Choroid plexus epithelial cell (primary cell): ENCODE measurements around the gene FAM234A.

Source experiments
- DNase-seq: peaks from one replicate; pipeline ENCODE4 v3.0.0-alpha.2; 2010; ENCODE audit warnings: low read depth
- H3K4me3 ChIP-seq: 2 replicates; pipeline ENCODE4 v1.5.1; 2011; ENCODE audit warnings: low read depth, mild to moderate bottlenecking, control low read depth, low read length, moderate library complexity
- CTCF ChIP-seq: conservative IDR thresholded peaks from 2 replicates; pipeline ENCODE4 v1.5.1; 2011; ENCODE audit warnings: low read depth, mild to moderate bottlenecking, control low read depth, inconsistent platforms, low read length, moderate library complexity

The FAM234A gene

GRCh38 chr16:281660-282255 is 47.1 kb downstream of the FAM234A start:
- H3K4me3 ChIP-seq, result no peak overlapping the region
- DNase-seq, result no peak
- TF ChIP-seq CTCF, result no peak

DNA sequence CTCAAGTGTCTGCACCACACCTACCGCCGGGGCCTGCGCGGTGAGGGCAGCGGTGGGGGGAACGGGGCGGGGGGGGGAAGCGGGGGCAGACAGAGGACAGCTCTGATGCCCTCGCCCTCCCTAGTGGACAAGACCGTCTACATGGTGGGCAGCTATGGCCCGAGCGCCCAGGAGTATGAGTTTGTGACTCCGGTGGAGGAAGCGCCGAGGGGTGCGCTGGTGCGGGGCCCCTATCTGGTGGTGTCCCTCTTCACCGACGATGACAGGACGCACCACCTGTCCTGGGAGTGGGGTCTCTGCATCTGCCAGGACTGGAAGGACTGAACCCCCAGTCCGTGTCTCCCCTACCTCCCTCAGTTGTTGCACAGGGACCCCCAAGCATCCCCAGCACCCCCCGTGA is 47.9 kb downstream of the FAM234A start:
- no peak for TF ChIP-seq CTCF
- no peak overlapping the region for H3K4me3 ChIP-seq

DNA sequence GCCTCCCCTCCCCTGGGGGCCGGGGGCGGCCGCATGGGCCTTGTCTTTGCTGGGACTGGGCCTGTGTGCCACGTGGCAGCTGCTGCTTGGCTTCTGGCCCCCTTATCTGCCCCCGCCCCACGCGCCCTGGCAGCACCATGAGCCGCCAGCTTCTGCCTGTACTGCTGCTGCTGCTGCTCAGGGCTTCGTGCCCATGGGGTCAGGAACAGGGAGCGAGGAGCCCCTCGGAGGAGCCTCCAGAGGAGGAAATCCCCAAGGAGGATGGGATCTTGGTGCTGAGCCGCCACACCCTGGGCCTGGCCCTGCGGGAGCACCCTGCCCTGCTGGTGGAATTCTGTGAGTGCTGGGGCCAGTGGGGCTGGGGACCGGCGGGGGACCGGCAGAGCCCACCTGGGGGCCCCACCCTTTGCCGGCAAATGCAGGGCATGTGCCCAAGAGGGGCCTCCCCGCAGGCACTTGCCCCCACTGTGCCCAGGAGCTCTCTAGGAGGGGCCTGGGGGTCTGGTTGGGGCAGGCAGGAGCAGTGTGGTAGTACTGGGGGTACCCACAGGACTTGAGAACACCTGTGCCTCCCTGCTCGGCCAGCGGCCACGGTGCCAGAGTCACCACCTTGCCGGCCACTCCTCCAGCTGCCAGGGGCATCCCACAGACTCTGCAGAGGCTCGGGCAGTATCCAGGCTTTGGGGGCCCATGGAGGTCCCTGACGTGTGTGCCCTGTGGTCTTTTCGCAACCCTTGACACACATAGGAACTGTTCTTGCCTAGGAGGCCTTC is 48.6 kb downstream of the FAM234A start, which contains the start of gene PDIA2:
TSS of gene PDIA2 (plus strand) at position 132 of the 773 bp plus-strand sequence. CDS start at position 138, 6 bp downstream.
- H3K4me3 ChIP-seq, result no peak within 1 kb of the TSS
- TF ChIP-seq CTCF, result no peak
- DNase-seq, result no peak

More for the DNA sequence above, 47.9 kb downstream of the FAM234A start:
- no peak for DNase-seq

DNA sequence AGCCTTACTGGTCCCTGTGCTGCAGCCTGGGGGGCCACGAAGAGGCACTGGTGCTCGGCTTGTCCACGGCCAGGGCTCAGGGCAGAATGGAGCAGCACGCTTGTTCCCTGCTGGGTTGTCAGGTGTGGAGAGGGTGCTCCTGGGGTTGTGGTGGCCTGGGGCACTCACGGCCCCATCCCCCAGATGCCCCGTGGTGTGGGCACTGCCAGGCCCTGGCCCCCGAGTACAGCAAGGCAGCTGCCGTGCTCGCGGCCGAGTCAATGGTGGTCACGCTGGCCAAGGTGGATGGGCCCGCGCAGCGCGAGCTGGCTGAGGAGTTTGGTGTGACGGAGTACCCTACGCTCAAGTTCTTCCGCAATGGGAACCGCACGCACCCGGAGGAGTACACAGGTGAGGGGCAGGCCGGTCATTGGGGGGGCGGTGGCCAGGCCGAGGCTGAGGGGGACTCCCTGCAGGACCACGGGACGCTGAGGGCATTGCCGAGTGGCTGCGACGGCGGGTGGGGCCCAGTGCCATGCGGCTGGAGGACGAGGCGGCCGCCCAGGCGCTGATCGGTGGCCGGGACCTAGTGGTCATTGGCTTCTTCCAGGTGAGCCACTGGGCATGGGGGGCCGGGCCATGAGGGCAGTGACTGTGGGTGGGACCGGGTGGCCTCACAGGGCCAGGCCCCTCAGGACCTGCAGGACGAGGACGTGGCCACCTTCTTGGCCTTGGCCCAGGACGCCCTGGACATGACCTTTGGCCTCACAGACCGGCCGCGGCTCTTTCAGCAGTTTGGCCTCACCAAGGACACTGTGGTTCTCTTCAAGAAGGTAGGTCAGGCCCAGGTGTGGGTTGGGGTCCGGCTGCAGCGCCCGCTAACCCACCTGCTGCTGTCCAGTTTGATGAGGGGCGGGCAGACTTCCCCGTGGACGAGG is 49.8 kb downstream of the FAM234A start:
- no peak overlapping the region for H3K4me3 ChIP-seq
- no peak for DNase-seq
- TF ChIP-seq CTCF, result no peak

DNA sequence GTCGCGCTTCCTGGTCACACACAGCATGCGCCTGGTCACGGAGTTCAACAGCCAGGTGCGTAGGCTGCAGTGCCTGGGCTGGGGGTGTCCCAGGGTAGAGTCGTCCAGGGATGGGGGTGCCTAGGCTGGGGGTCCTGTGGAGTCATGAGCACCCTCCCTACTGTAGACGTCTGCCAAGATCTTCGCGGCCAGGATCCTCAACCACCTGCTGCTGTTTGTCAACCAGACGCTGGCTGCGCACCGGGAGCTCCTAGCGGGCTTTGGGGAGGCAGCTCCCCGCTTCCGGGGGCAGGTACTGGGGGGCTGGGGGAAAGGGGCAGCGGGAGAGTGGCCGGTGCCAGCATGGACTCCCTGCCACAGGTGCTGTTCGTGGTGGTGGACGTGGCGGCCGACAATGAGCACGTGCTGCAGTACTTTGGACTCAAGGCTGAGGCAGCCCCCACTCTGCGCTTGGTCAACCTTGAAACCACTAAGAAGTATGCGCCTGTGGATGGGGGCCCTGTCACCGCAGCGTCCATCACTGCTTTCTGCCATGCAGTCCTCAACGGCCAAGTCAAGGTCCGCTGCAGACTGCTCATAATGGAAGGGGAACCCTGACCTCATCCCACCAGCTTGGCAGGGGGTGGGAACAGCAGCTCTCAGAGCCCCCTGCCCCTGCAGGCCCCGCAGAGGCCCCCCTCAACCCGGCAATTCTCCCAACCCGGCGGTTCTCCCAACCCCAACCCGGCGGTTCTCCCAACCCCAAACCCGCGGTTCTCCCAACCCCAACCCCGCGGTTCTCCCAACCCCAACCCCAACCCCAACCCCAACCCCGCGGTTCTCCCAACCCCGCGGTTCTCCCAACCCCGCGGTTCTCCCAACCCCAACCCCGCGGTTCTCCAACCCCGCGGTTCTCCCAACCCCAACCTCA is 50.8 kb downstream of the FAM234A start:
- TF ChIP-seq CTCF, result no peak
- no peak for DNase-seq
- H3K4me3 ChIP-seq, result no peak overlapping the region

- DNase-seq, result no peak
- no peak overlapping the region for H3K4me3 ChIP-seq
- no peak for TF ChIP-seq CTCF
Observed at GRCh38 chr16:286491-287297, 52.1 kb downstream of the FAM234A start.
